Activated CD8-positive, alpha-beta memory T cell treated with anti-CD3 and anti-CD28 coated beads for 36 hours (primary cell): Measurements from ENCODE around the gene PARG. TPM values are rescaled to one million over a fixed set of nuclear protein-coding genes. Genes with fewer than 3 reads are reported as not detected.
"Not testable (repeated sequence)": the region's sequence is repeated elsewhere in the genome, so short reads cannot be mapped to it uniquely, and the experiment has no call there.

Experiments
- CTCF ChIA-PET: fragments of 350-600 bp; sonication (Branson Sonifier 250); formaldehyde crosslinking; loops from one replicate; lab custom pipeline; 2021; ENCODE audit warnings: antibody characterized with exemption; lab: Charles Lee
- POLR2A ChIA-PET: fragments of 350-600 bp; sonication (Branson Sonifier 250); formaldehyde crosslinking; loops from one replicate; lab custom pipeline; 2021; ENCODE audit warnings: antibody characterized with exemption; lab: Charles Lee
- total RNA-seq, 2 experiments: library from RNA; stranded (reverse); gene quantifications; one replicate each; pipeline ENCODE4 v1.2.3, GENCODE V29; 2021

Gene PARG
- total RNA-seq, 2 experiments from 2014 or later = 33.1 to 36.5 TPM

GRCh38 chr10:49834201-49834600 lies 107.6 kb downstream of the PARG start:
- CTCF ChIA-PET = interaction anchor here (0.6 kb wide), 1 partner anchor 26 kb away, joined by 4 read pairs; no protein-coding TSS in a partner anchor
- POLR2A ChIA-PET = no interaction called here

- CTCF ChIA-PET = no interaction called here
- POLR2A ChIA-PET = no interaction called here
Observed at GRCh38 chr10:49833168-49833567, 108.7 kb downstream of the PARG start.

- ChIA-PET POLR2A (no interaction called here), CTCF (no interaction called here)
Observed at GRCh38 chr10:49831352-49832035, 110.3 kb downstream of the PARG start.

GRCh38 chr10:49830846-49831245 lies 111.0 kb downstream of the PARG start:
- ChIA-PET POLR2A (no interaction called here), CTCF (no interaction called here)

- ChIA-PET CTCF (no interaction called here), POLR2A (no interaction called here)
Observed at GRCh38 chr10:49830016-49830415, 111.8 kb downstream of the PARG start.

- POLR2A ChIA-PET = no interaction called here
- CTCF ChIA-PET = no interaction called here
Observed at GRCh38 chr10:49827297-49827696, 114.5 kb downstream of the PARG start.

GRCh38 chr10:49819234-49819958 lies 122.4 kb downstream of the PARG start:
- CTCF ChIA-PET = no interaction called here
- POLR2A ChIA-PET = no interaction called here

- ChIA-PET POLR2A (no interaction called here), CTCF (no interaction called here)
Observed at GRCh38 chr10:49817845-49818244, 124.0 kb downstream of the PARG start.

GRCh38 chr10:49803988-49804387 lies 137.8 kb downstream of the PARG start:
- ChIA-PET POLR2A (no interaction called here), CTCF (no interaction called here)

- ChIA-PET CTCF (no interaction called here), POLR2A (no interaction called here)
Observed at GRCh38 chr10:49798275-49798674, 143.6 kb downstream of the PARG start.

GRCh38 chr10:49791100-49791499 lies 150.7 kb downstream of the PARG start:
- CTCF ChIA-PET = no interaction called here
- POLR2A ChIA-PET = no interaction called here

- ChIA-PET CTCF (no interaction called here), POLR2A (no interaction called here)
Observed at GRCh38 chr10:49784681-49785080, 157.1 kb downstream of the PARG start.

- CTCF ChIA-PET = no interaction called here
- POLR2A ChIA-PET = no interaction called here
Observed at GRCh38 chr10:49783645-49784044, 158.2 kb downstream of the PARG start.

- ChIA-PET POLR2A (no interaction called here), CTCF (no interaction called here)
Observed at GRCh38 chr10:49781247-49781646, 160.6 kb downstream of the PARG start.

- ChIA-PET CTCF (no interaction called here), POLR2A (no interaction called here)
Observed at GRCh38 chr10:49778197-49778596, 163.6 kb downstream of the PARG start.

GRCh38 chr10:49776851-49777250 lies 165.0 kb downstream of the PARG start:
- POLR2A ChIA-PET = no interaction called here
- CTCF ChIA-PET = no interaction called here

- POLR2A ChIA-PET = no interaction called here
Observed at GRCh38 chr10:49775014-49775413, 166.8 kb downstream of the PARG start.

GRCh38 chr10:49772944-49773343 lies 168.9 kb downstream of the PARG start:
- CTCF ChIA-PET, POLR2A ChIA-PET: not testable (repeated sequence)

More at GRCh38 chr10:49775014-49775413, 166.8 kb downstream of the PARG start:
- CTCF ChIA-PET = interaction anchor here (0.6 kb wide), 1 partner anchor 126 kb away, joined by 3 read pairs; no protein-coding TSS in a partner anchor

GRCh38 chr10:49771046-49771445 lies 170.8 kb downstream of the PARG start:
- POLR2A ChIA-PET = not testable (repeated sequence)
- CTCF ChIA-PET = interaction anchor here (0.6 kb wide), 1 partner anchor 9 kb away, joined by 3 read pairs; the partner anchor contains the start of gene OGDHL

GRCh38 chr10:49769692-49770091 lies 172.1 kb downstream of the PARG start:
- CTCF ChIA-PET = no interaction called here

GRCh38 chr10:49768731-49769130 lies 173.1 kb downstream of the PARG start:
- ChIA-PET CTCF (no interaction called here), POLR2A (no interaction called here)

More at GRCh38 chr10:49769692-49770091, 172.1 kb downstream of the PARG start:
- POLR2A ChIA-PET = no interaction called here
